GM12872 (cell line): ENCODE data around the gene PRAME.
A peak's percentile ranks its signal among the peaks of the same experiment; 100 is the strongest.

Source experiments
- CTCF ChIP-seq: IDR thresholded peaks from 3 replicates; pipeline ENCODE4 v1.5.1; 2011; ENCODE audit warnings: low read depth, mild to moderate bottlenecking, low read length, moderate library complexity; ENCODE audit not compliant: insufficient read depth

PRAME gene

GRCh38 chr22:22587577-22588188, 28.6 kb upstream of the PRAME start:
- no peak for TF ChIP-seq CTCF

GRCh38 chr22:22584722-22585121, 25.7 kb upstream of the PRAME start:
- TF ChIP-seq CTCF: no peak

GRCh38 chr22:22583030-22583429, 24.0 kb upstream of the PRAME start:
- TF ChIP-seq CTCF: no peak

- no peak for TF ChIP-seq CTCF
Observed at GRCh38 chr22:22579869-22580604, 21.0 kb upstream of the PRAME start.

- no peak for TF ChIP-seq CTCF
Observed at GRCh38 chr22:22578702-22579424, 19.8 kb upstream of the PRAME start.

GRCh38 chr22:22576989-22577427, 17.9 kb upstream of the PRAME start:
- no peak for TF ChIP-seq CTCF

GRCh38 chr22:22576244-22576988, 17.4 kb upstream of the PRAME start:
- TF ChIP-seq CTCF: peak; percentile 92
